ENCODE measurements around the gene FZD4.

FZD4 gene

GRCh38 chr11:86981777-86982540, 26.8 kb upstream of the FZD4 start:
- Histone ChIP-seq H3K4me2 (ENCODE audit: insufficient read depth, low read length, poor library complexity, severe bottlenecking) (no peak overlapping the region), H2BK12ac (ENCODE audit: low read length) (no peak overlapping the region), H2BK5ac (ENCODE audit: low read length) (no peak overlapping the region), H2BK15ac (ENCODE audit: low read length) (no peak overlapping the region), H2BK120ac (ENCODE audit: low read depth, low read length) (no peak overlapping the region), H3K14ac (ENCODE audit: low read length) (no peak overlapping the region), H3K79me1 (ENCODE audit: low read depth, low read length) (no peaks in the 10 kb centered on the region), H3K27ac (replicated peaks; ENCODE audit: low read length) (no peak overlapping the region), H3K4me3 (ENCODE audit: low read length in 2 of 2) (no peak overlapping the region), H3K18ac (ENCODE audit: low read length) (no peak overlapping the region), H3K4ac (ENCODE audit: low read length) (no peak overlapping the region), H2AFZ (ENCODE audit: low read length) (no peak overlapping the region), H4K8ac (ENCODE audit: low read depth, low read length) (no peak overlapping the region), H3K9me3 (replicated peaks in 1 of 2; ENCODE audit: control insufficient read depth in 2 of 2, insufficient read depth in 1 of 2, low read depth in 1 of 2, low read length in 2 of 2) (no peaks in the 10 kb centered on the region), H3K4me1 (ENCODE audit: control insufficient read depth in 2 of 2, insufficient read depth in 1 of 2, low read depth in 1 of 2, low read length in 2 of 2) (no peaks in the 10 kb centered on the region), H2AK5ac (ENCODE audit: low read depth, low read length) (no peak overlapping the region), H3K23ac (ENCODE audit: low read depth, low read length, poor library complexity) (no peak overlapping the region), H3K27me3 (ENCODE audit: control insufficient read depth in 3 of 3, insufficient read depth in 3 of 3, low read depth in 1 of 3, low read length in 3 of 3) (peaks cover 0 to 2% (median 0%) of the 10 kb centered on the region in 3 experiments), H3K9ac (ENCODE audit: low read depth, low read length, poor library complexity) (no peak overlapping the region), H3K36me3 (replicated peaks in 1 of 2; ENCODE audit: control insufficient read depth in 2 of 2, insufficient read depth in 2 of 2, low read length in 2 of 2) (no peaks in the 10 kb centered on the region), H4K91ac (ENCODE audit: low read depth, low read length, poor library complexity) (no peak overlapping the region)
- no CpG with 5 or more reads among the region's 7 CpGs for WGBS, 2 donors (ENCODE audit: extremely low coverage in 2 of 2, insufficient read length in 2 of 2, insufficient replicate concordance in 1 of 2)
- no peak for DNase-seq (ENCODE audit: low spot score)

GRCh38 chr11:86980086-86980796, 25.0 kb upstream of the FZD4 start:
- no peak overlapping the region for H3K27ac ChIP-seq (replicated peaks; ENCODE audit: low read length)
- no peak overlapping the region for H2BK12ac ChIP-seq (ENCODE audit: low read length)
- H3K9ac ChIP-seq (ENCODE audit: low read depth, low read length, poor library complexity), result no peak overlapping the region
- no CpG with 5 or more reads among the region's 7 CpGs for WGBS, 2 donors (ENCODE audit: extremely low coverage in 2 of 2, insufficient read length in 2 of 2, insufficient replicate concordance in 1 of 2)
- H2BK5ac ChIP-seq (ENCODE audit: low read length), result no peak overlapping the region
- no peak for DNase-seq (ENCODE audit: low spot score)
- no peak overlapping the region for H4K8ac ChIP-seq (ENCODE audit: low read depth, low read length)
- H3K79me1 ChIP-seq (ENCODE audit: low read depth, low read length), result no peaks in the 10 kb centered on the region
- peaks cover 0 to 2% (median 0%) of the 10 kb centered on the region in 3 experiments for H3K27me3 ChIP-seq (ENCODE audit: control insufficient read depth in 3 of 3, insufficient read depth in 3 of 3, low read depth in 1 of 3, low read length in 3 of 3)
- H3K4me3 ChIP-seq (ENCODE audit: low read length in 2 of 2), result no peak overlapping the region
- H2AK5ac ChIP-seq (ENCODE audit: low read depth, low read length), result no peak overlapping the region
- H4K91ac ChIP-seq (ENCODE audit: low read depth, low read length, poor library complexity), result no peak overlapping the region
- H3K18ac ChIP-seq (ENCODE audit: low read length), result no peak overlapping the region
- H3K36me3 ChIP-seq (replicated peaks in 1 of 2; ENCODE audit: control insufficient read depth in 2 of 2, insufficient read depth in 2 of 2, low read length in 2 of 2), result no peaks in the 10 kb centered on the region
- no peaks in the 10 kb centered on the region for H3K4me1 ChIP-seq (ENCODE audit: control insufficient read depth in 2 of 2, insufficient read depth in 1 of 2, low read depth in 1 of 2, low read length in 2 of 2)
- H3K14ac ChIP-seq (ENCODE audit: low read length), result no peak overlapping the region
- no peak overlapping the region for H3K23ac ChIP-seq (ENCODE audit: low read depth, low read length, poor library complexity)
- H3K4ac ChIP-seq (ENCODE audit: low read length), result no peak overlapping the region
- no peak overlapping the region for H2BK120ac ChIP-seq (ENCODE audit: low read depth, low read length)
- H3K9me3 ChIP-seq (replicated peaks in 1 of 2; ENCODE audit: control insufficient read depth in 2 of 2, insufficient read depth in 1 of 2, low read depth in 1 of 2, low read length in 2 of 2), result no peaks in the 10 kb centered on the region
- no peak overlapping the region for H2AFZ ChIP-seq (ENCODE audit: low read length)
- H3K4me2 ChIP-seq (ENCODE audit: insufficient read depth, low read length, poor library complexity, severe bottlenecking), result no peak overlapping the region
- no peak overlapping the region for H2BK15ac ChIP-seq (ENCODE audit: low read length)

DNA sequence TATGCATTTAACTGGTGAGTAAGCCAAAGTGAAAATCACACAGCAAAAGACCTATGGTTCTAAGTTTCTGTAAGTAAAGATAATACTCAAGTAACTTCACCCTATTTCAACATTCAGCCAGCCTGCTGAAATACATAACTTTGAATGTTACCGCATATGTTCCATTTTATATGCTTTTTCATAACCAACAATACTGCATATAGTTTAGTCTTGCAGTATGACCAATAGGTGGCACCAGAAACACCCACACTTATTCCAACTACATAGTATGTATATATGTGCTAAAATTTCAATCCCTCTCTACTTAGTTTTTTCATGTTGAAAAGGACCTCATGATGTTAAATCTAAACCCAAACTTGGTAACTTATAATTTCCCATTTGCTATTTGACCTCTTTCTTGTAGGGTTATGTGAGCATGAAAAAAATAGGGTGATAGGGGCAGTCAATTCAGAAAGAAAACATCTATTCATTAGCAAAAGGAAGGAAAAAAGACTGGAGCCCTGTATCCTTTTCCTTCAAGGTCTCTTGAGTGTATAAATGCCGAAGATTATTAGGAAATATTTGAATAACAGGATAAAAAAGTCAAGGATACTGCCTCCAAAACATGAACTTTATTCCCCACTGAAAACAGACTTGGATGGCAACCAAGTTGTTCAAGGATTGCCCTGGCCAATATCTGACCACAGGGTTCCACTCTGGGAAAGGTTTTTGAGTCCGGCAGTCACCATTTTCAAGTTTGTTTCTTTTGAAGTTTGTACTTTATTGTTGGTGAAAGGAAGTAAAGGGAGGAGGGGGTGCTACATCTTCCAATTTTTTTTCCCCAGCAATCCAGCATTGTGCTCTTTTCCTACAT, 23.8 kb upstream of the FZD4 start:
- Histone ChIP-seq H3K4ac (ENCODE audit: low read length) (no peak overlapping the region), H3K4me1 (ENCODE audit: control insufficient read depth in 2 of 2, insufficient read depth in 1 of 2, low read depth in 1 of 2, low read length in 2 of 2) (no peaks in the 10 kb centered on the region), H3K27ac (replicated peaks; ENCODE audit: low read length) (no peak overlapping the region), H2BK12ac (ENCODE audit: low read length) (no peak overlapping the region), H3K9me3 (replicated peaks in 1 of 2; ENCODE audit: control insufficient read depth in 2 of 2, insufficient read depth in 1 of 2, low read depth in 1 of 2, low read length in 2 of 2) (no peaks in the 10 kb centered on the region), H2AK5ac (ENCODE audit: low read depth, low read length) (no peak overlapping the region), H3K79me1 (ENCODE audit: low read depth, low read length) (no peaks in the 10 kb centered on the region), H2BK5ac (ENCODE audit: low read length) (no peak overlapping the region), H3K4me2 (ENCODE audit: insufficient read depth, low read length, poor library complexity, severe bottlenecking) (no peak overlapping the region), H3K18ac (ENCODE audit: low read length) (no peak overlapping the region), H3K27me3 (ENCODE audit: control insufficient read depth in 3 of 3, insufficient read depth in 3 of 3, low read depth in 1 of 3, low read length in 3 of 3) (peaks cover 0 to 2% (median 0%) of the 10 kb centered on the region in 3 experiments), H3K4me3 (ENCODE audit: low read length in 2 of 2) (no peak overlapping the region), H2BK120ac (ENCODE audit: low read depth, low read length) (no peak overlapping the region), H3K14ac (ENCODE audit: low read length) (no peak overlapping the region), H3K9ac (ENCODE audit: low read depth, low read length, poor library complexity) (no peak overlapping the region), H3K36me3 (replicated peaks in 1 of 2; ENCODE audit: control insufficient read depth in 2 of 2, insufficient read depth in 2 of 2, low read length in 2 of 2) (no peaks in the 10 kb centered on the region), H4K91ac (ENCODE audit: low read depth, low read length, poor library complexity) (no peak overlapping the region), H4K8ac (ENCODE audit: low read depth, low read length) (no peak overlapping the region), H3K23ac (ENCODE audit: low read depth, low read length, poor library complexity) (no peak overlapping the region), H2BK15ac (ENCODE audit: low read length) (no peak overlapping the region), H2AFZ (ENCODE audit: low read length) (no peak overlapping the region)
- no CpG with 5 or more reads among the region's 3 CpGs for WGBS, 2 donors (ENCODE audit: extremely low coverage in 2 of 2, insufficient read length in 2 of 2, insufficient replicate concordance in 1 of 2)
- DNase-seq (ENCODE audit: low spot score), result no peak

- no peak overlapping the region for H3K18ac ChIP-seq (ENCODE audit: low read length)
- peaks cover 2% of the 10 kb centered on the region in 2 donors for H3K9me3 ChIP-seq (replicated peaks in 1 of 2; ENCODE audit: control insufficient read depth in 2 of 2, insufficient read depth in 1 of 2, low read depth in 1 of 2, low read length in 2 of 2)
- H3K4me2 ChIP-seq (ENCODE audit: insufficient read depth, low read length, poor library complexity, severe bottlenecking), result no peak overlapping the region
- no CpG with 5 or more reads among the region's 7 CpGs for WGBS, 2 donors (ENCODE audit: extremely low coverage in 2 of 2, insufficient read length in 2 of 2, insufficient replicate concordance in 1 of 2)
- no peak for DNase-seq (ENCODE audit: low spot score)
- H3K36me3 ChIP-seq (replicated peaks in 1 of 2; ENCODE audit: control insufficient read depth in 2 of 2, insufficient read depth in 2 of 2, low read length in 2 of 2), result no peaks in the 10 kb centered on the region
- H3K9ac ChIP-seq (ENCODE audit: low read depth, low read length, poor library complexity), result no peak overlapping the region
- H3K79me1 ChIP-seq (ENCODE audit: low read depth, low read length), result no peaks in the 10 kb centered on the region
- no peak overlapping the region for H2BK12ac ChIP-seq (ENCODE audit: low read length)
- peaks cover 0 to 2% (median 0%) of the 10 kb centered on the region in 3 experiments for H3K27me3 ChIP-seq (ENCODE audit: control insufficient read depth in 3 of 3, insufficient read depth in 3 of 3, low read depth in 1 of 3, low read length in 3 of 3)
- H3K4me1 ChIP-seq (ENCODE audit: control insufficient read depth in 2 of 2, insufficient read depth in 1 of 2, low read depth in 1 of 2, low read length in 2 of 2), result no peaks in the 10 kb centered on the region
- no peak overlapping the region for H3K14ac ChIP-seq (ENCODE audit: low read length)
- H3K27ac ChIP-seq (replicated peaks; ENCODE audit: low read length), result no peak overlapping the region
- H2BK15ac ChIP-seq (ENCODE audit: low read length), result no peak overlapping the region
- no peak overlapping the region for H2BK120ac ChIP-seq (ENCODE audit: low read depth, low read length)
- H2AK5ac ChIP-seq (ENCODE audit: low read depth, low read length), result no peak overlapping the region
- H4K91ac ChIP-seq (ENCODE audit: low read depth, low read length, poor library complexity), result no peak overlapping the region
- no peak overlapping the region for H2AFZ ChIP-seq (ENCODE audit: low read length)
- H2BK5ac ChIP-seq (ENCODE audit: low read length), result no peak overlapping the region
- H3K23ac ChIP-seq (ENCODE audit: low read depth, low read length, poor library complexity), result no peak overlapping the region
- H3K4ac ChIP-seq (ENCODE audit: low read length), result no peak overlapping the region
- H4K8ac ChIP-seq (ENCODE audit: low read depth, low read length), result no peak overlapping the region
- no peak overlapping the region for H3K4me3 ChIP-seq (ENCODE audit: low read length in 2 of 2)
Observed at GRCh38 chr11:86978247-86978646, 23.1 kb upstream of the FZD4 start.
